NOMO-1 (cell line): ENCODE measurements around the gene MRPS2.
"Not testable (repeated sequence)": the region's sequence is repeated elsewhere in the genome, so short reads cannot be mapped to it uniquely, and the experiment has no call there.

Experiments
- DNase-seq, 2 experiments: peaks; one replicate each; lab custom pipeline; 2025; ENCODE audit not compliant: unreplicated experiment in 2 of 2; lab: John Stamatoyannopoulos, UW

MRPS2 gene

GRCh38 chr9:135526730-135527571 is 26.5 kb downstream of the MRPS2 start:
- DNase-seq: no peak

GRCh38 chr9:135528842-135529435 is 28.5 kb downstream of the MRPS2 start:
- not testable (repeated sequence) for DNase-seq

- DNase-seq: no peak
Observed at GRCh38 chr9:135530146-135530545, 29.7 kb downstream of the MRPS2 start.

- no peak for DNase-seq
Observed at GRCh38 chr9:135531096-135531495, 30.6 kb downstream of the MRPS2 start.

- no peak for DNase-seq
Observed at GRCh38 chr9:135533113-135533512, 32.6 kb downstream of the MRPS2 start.

- no peak for DNase-seq
Observed at GRCh38 chr9:135533674-135534073, 33.2 kb downstream of the MRPS2 start.

- not testable (repeated sequence) for DNase-seq
Observed at GRCh38 chr9:135534192-135534711, 33.8 kb downstream of the MRPS2 start.

- not testable (repeated sequence) for DNase-seq
Observed at GRCh38 chr9:135534826-135535225, 34.3 kb downstream of the MRPS2 start.

GRCh38 chr9:135535631-135536030 is 35.1 kb downstream of the MRPS2 start:
- DNase-seq: not testable (repeated sequence)

- DNase-seq: no peak
Observed at GRCh38 chr9:135536216-135536615, 35.7 kb downstream of the MRPS2 start.

- DNase-seq: not testable (repeated sequence)
Observed at GRCh38 chr9:135543262-135543894, 42.9 kb downstream of the MRPS2 start.

GRCh38 chr9:135544981-135545635 is 44.6 kb downstream of the MRPS2 start:
- no peak for DNase-seq

- DNase-seq: not testable (repeated sequence)
Observed at GRCh38 chr9:135545646-135546176, 45.2 kb downstream of the MRPS2 start, which contains the start of gene OBP2A. OBP2A (plus strand) TSS chr9:135546126; CDS start chr9:135546181, 55 bp downstream.

GRCh38 chr9:135546792-135547617 is 46.5 kb downstream of the MRPS2 start:
- DNase-seq: not testable (repeated sequence)

GRCh38 chr9:135547756-135548736 is 47.6 kb downstream of the MRPS2 start:
- DNase-seq: no peak

- not testable (repeated sequence) for DNase-seq
Observed at GRCh38 chr9:135549478-135550343, 49.2 kb downstream of the MRPS2 start.

GRCh38 chr9:135550344-135550918 is 49.9 kb downstream of the MRPS2 start:
- DNase-seq: no peak
